Epithelial cell of proximal tubule (primary cell): ENCODE measurements around the gene PDCD1. TPM values are rescaled to one million over a fixed set of nuclear protein-coding genes. Genes with fewer than 3 reads are reported as not detected.
A peak's percentile ranks its signal among the peaks of the same experiment; 100 is the strongest.
"Not testable (repeated sequence)": the region's sequence is repeated elsewhere in the genome, so short reads cannot be mapped to it uniquely, and the experiment has no call there.

Source experiments
- DNase-seq: peaks from one replicate; pipeline ENCODE4 v3.0.0-alpha.2; 2011; ENCODE audit warnings: low read depth
- H3K4me3 ChIP-seq: 2 replicates; pipeline ENCODE4 v1.5.1; 2011; ENCODE audit warnings: low read depth, mild to moderate bottlenecking, low read length
- CTCF ChIP-seq: conservative IDR thresholded peaks from 2 replicates; pipeline ENCODE4 v1.5.1; 2012; ENCODE audit warnings: low read depth, mild to moderate bottlenecking, low read length
- total RNA-seq: library from RNA; depleted of rRNA; stranded (reverse); fragments of >200 nt; gene quantifications from 2 replicates; pipeline ENCODE4 v1.2.3, GENCODE V29; 2015

The PDCD1 gene
- total RNA-seq, 1 donor from 2014 or later: 0.92 TPM

DNA sequence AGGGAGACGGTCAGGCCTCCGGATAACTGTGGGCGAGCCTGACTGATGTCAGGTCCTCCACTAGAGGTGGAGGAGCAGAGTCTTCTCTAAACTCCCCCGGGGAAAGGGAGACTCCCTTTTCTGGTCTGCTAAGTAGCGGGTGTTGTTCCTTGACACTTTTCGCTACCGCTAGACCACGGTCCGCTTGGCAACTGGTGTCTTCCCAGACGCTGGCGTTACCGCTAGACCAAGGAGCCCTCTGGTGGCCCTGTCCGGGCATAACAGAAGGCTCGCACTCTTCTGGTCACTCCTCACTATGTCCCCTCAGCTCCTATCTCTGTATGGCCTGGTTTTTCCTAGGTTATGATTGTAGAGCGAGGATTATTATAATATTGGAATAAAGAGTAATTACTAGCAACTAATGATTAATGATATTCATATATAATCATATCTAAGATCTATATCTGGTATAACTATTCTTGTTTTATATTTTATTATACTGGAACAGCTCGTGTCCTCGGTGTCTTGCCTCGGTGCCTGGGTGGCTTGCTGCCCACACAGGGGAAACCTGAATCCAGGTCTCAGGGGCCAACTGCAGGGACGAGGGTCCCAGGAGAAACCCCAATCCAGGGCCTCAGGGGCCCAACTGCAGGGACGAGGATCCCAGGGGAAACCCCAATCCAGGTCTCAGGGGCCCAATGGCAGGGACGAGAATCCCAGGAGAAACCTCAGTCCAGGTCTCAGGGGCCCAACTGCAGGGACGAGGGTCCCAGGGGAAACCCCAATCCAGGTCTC, 17.2 kb upstream of the PDCD1 start:
- H3K4me3 ChIP-seq, DNase-seq: not testable (repeated sequence)
- TF ChIP-seq CTCF: peak; percentile 18

DNA sequence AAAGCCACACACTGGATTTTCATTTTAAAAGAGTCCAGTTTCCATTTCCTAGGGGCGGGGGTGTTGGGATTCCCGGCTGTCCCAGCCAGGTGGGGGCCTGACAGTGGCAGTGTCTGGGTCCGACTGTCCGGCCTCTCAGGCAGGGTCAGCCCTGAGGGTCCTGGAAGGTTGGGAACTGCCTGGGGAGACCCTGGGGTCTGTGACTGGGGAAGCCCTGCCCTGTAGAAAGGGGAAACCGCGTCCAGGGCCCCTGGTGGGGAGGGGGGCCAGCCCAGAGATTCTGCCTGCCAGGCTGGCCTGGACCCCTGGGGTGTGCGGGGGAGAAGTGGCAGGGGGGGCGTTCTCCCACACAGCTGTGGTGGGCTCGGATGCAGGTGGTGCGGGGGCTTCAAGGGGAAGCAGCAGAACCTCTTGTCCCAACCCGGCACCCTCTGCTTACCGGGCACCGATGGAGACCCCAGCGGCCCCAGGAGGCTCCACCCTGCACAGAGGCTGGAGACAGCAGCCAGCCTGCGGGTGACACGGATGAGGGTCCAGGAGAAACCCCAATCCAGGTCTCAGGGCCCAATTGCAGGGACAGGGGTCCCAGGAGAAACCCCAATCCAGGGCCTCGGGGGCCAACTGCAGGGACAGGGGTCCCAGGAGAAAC, 15.7 kb upstream of the PDCD1 start:
- no peak for DNase-seq
- H3K4me3 ChIP-seq: no peak overlapping the region
- TF ChIP-seq CTCF: no peak

- H3K4me3 ChIP-seq: no peak overlapping the region
- DNase-seq: no peak
- no peak for TF ChIP-seq CTCF
Measured at GRCh38 chr2:241873803-241874110, 15.1 kb upstream of the PDCD1 start.

DNA sequence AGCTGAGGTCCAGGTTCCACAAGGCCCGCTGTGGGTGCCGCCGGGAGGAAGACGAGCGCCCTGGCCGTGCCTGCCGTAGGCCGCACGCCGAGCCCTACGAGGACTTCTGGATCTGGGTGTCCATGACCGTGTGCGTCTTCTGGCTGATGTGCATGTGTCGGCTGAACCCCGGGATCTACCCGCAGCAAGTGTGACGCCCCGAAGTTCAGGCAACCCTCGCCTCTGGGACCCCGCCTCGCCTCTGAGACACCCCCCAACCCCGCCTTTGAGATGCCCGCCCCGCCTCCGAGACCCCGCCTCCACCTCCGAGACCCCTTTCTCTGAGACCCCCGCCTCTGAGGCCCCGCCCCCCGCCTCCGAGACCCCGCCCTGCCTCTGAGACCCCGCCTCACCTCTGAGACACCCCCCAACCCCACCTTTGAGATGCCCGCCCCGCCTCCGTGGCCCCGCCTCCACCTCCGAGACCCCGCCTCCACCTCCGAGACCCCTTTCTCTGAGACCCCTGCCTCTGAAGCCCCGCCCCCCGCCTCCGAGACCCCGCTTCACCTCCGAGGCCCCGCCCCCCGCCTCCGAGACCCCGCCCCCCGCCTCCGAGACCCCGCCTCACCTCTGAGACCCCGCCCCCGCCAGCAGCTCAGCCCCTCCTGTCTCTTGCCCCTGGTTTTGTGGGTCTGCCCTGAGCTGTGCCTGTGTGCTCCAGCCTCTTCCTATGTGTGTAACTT, 14.5 kb upstream of the PDCD1 start:
- no peak for TF ChIP-seq CTCF
- no peak for DNase-seq
- no peak overlapping the region for H3K4me3 ChIP-seq

GRCh38 chr2:241872313-241872642, 13.6 kb upstream of the PDCD1 start:
- no peak overlapping the region for H3K4me3 ChIP-seq
- DNase-seq: no peak
- no peak for TF ChIP-seq CTCF

- TF ChIP-seq CTCF: no peak
- DNase-seq: no peak
Measured at GRCh38 chr2:241871538-241872312, 13.0 kb upstream of the PDCD1 start.

More at GRCh38 chr2:241871538-241872312, 13.0 kb upstream of the PDCD1 start:
- H3K4me3 ChIP-seq: no peak overlapping the region
